Memory B cell (primary cell): ENCODE results near the gene LHFPL3.

Experiments used
- ATAC-seq: fragments of 150-1000 bp; cut with Tn5 transposase; 2 replicates; pipeline ENCODE4 v1.10.0; 2021; ENCODE audit warnings: low read depth, mild to moderate bottlenecking, moderate library complexity
- DNase-seq, 2 donors: peaks; one replicate each; pipeline ENCODE4 v3.0.0; 2022; ENCODE audit warnings: low spot score in 2 of 2
- H3K27ac Mint-ChIP-seq: one replicate; pipeline ENCODE4 v1.8.0; 2022; ENCODE audit warnings: mild to moderate bottlenecking, moderate library complexity, mixed read lengths
- H3K27me3 Mint-ChIP-seq: one replicate; pipeline ENCODE4 v1.8.0; 2022; ENCODE audit warnings: mixed read lengths
- H3K36me3 Mint-ChIP-seq: one replicate; pipeline ENCODE4 v1.8.0; 2022; ENCODE audit warnings: mild to moderate bottlenecking, mixed read lengths
- H3K4me1 Mint-ChIP-seq: one replicate; pipeline ENCODE4 v1.8.0; 2022; ENCODE audit warnings: mixed read lengths
- H3K4me3 Mint-ChIP-seq: one replicate; pipeline ENCODE4 v1.8.0; 2022; ENCODE audit warnings: mild to moderate bottlenecking, moderate library complexity, mixed read lengths
- H3K9me3 Mint-ChIP-seq: one replicate; pipeline ENCODE4 v1.8.0; 2022; ENCODE audit warnings: mixed read lengths

LHFPL3 gene

GRCh38 chr7:104341546-104341945 lies 13.1 kb downstream of the LHFPL3 start:
- Mint-ChIP-seq H3K27me3 (no peaks in the 10 kb centered on the region), H3K4me3 (no peak overlapping the region), H3K4me1 (no peaks in the 10 kb centered on the region), H3K36me3 (no peaks in the 10 kb centered on the region), H3K27ac (no peak overlapping the region), H3K9me3 (no peaks in the 10 kb centered on the region)
- no peak for ATAC-seq
- DNase-seq: no peak

DNA sequence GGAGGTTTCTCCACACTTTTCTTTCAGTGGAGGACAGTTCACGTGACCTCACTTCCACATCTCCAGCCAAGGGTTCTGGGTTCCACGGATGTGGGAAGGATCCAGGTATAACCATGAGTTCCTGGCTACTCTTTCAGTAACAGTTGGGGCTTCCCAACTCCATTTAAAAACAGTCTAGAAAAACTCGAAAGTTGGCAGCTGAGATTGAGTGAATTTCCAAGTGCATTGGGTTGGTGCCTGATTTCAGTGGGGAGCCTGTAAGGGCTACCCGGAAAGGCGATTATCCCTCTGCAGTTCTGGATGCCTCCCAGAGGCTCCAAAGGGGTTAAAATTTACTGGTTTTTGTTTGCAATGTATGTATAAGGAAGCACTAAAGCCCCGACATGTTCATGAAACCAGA lies 24.3 kb downstream of the LHFPL3 start:
- ATAC-seq (no peak), DNase-seq (no peak)
- Mint-ChIP-seq H3K27me3 (no peaks in the 10 kb centered on the region), H3K9me3 (peaks cover 1% of the 10 kb centered on the region), H3K36me3 (no peaks in the 10 kb centered on the region), H3K4me3 (no peak overlapping the region), H3K4me1 (no peaks in the 10 kb centered on the region), H3K27ac (no peak overlapping the region)

GRCh38 chr7:104357166-104357565 lies 28.8 kb downstream of the LHFPL3 start:
- H3K27me3 Mint-ChIP-seq: no peaks in the 10 kb centered on the region
- H3K4me3 Mint-ChIP-seq: no peak overlapping the region
- no peaks in the 10 kb centered on the region for H3K36me3 Mint-ChIP-seq
- DNase-seq (no peak), ATAC-seq (no peak)
- H3K9me3 Mint-ChIP-seq: no peaks in the 10 kb centered on the region
- H3K4me1 Mint-ChIP-seq: no peaks in the 10 kb centered on the region
- H3K27ac Mint-ChIP-seq: no peak overlapping the region

DNA sequence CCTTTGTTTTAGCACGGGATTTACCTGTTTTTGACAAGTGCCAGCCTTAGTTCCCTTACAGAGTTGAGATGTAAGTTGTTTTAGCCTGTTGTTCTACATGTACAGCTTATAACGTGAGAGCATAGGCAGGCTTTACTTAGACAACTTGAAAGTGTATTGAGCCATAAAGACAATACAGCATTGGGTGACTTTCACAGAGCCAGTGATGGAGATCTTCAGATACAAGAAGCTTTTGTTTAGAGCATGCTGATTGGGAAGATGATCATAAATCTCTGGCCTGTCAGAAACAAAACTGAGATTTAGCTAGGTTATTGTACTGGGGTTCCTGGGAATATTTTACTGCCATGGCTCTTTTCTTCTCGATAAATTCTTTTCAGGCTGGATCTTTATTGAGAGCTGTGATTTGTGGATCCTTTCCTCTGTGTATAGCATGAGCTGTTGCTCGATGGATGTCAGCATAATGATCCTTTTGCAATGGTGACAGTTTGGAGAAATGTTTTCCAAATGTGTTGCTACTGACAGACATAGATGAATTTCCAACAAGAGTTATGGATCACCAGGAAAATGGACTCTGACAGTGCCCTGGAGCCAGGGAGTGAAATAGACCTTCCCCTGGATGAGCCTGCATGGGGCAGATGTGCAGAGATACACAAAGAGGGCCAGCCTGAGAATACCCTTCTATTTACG lies 30.2 kb downstream of the LHFPL3 start:
- no peak for DNase-seq
- Mint-ChIP-seq H3K27me3 (no peaks in the 10 kb centered on the region), H3K36me3 (no peaks in the 10 kb centered on the region), H3K9me3 (no peaks in the 10 kb centered on the region), H3K4me1 (no peaks in the 10 kb centered on the region), H3K27ac (no peak overlapping the region), H3K4me3 (no peak overlapping the region)
- no peak for ATAC-seq

GRCh38 chr7:104362756-104363155 lies 34.4 kb downstream of the LHFPL3 start:
- no peak overlapping the region for H3K27ac Mint-ChIP-seq
- no peaks in the 10 kb centered on the region for H3K4me1 Mint-ChIP-seq
- DNase-seq (no peak), ATAC-seq (no peak)
- H3K27me3 Mint-ChIP-seq: no peaks in the 10 kb centered on the region
- H3K36me3 Mint-ChIP-seq: no peaks in the 10 kb centered on the region
- H3K4me3 Mint-ChIP-seq: no peak overlapping the region
- H3K9me3 Mint-ChIP-seq: peaks cover 1% of the 10 kb centered on the region

DNA sequence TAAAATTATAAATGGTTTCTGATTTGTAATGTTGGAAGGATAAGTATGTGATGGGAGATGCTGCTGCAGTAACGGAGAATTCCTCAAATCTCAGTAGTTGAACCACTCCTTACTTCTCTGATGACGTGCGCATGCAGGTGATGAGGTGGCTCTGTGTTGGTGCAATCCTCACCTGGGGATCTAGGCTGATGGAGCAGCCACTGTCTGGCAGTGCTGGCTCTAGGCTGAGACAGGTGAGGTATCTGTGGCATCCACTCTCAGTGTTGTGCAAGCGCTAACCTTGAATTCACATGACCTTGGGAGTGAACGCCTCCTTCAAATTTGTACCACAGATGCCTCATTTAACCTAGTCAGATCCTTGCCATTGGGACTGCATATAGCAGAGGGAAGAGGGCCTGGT lies 35.0 kb downstream of the LHFPL3 start:
- H3K4me3 Mint-ChIP-seq: no peak overlapping the region
- no peak for ATAC-seq
- peaks cover 1% of the 10 kb centered on the region for H3K9me3 Mint-ChIP-seq

GRCh38 chr7:104366390-104366789 lies 38.0 kb downstream of the LHFPL3 start:
- Mint-ChIP-seq H3K36me3 (no peaks in the 10 kb centered on the region), H3K27ac (no peak overlapping the region), H3K4me1 (no peaks in the 10 kb centered on the region), H3K9me3 (peaks cover 1% of the 10 kb centered on the region), H3K27me3 (no peaks in the 10 kb centered on the region), H3K4me3 (no peak overlapping the region)
- DNase-seq: no peak
- ATAC-seq: no peak

More for the DNA sequence above, 35.0 kb downstream of the LHFPL3 start:
- no peak for DNase-seq
- H3K27me3 Mint-ChIP-seq: no peaks in the 10 kb centered on the region
- H3K36me3 Mint-ChIP-seq: no peaks in the 10 kb centered on the region
- no peaks in the 10 kb centered on the region for H3K4me1 Mint-ChIP-seq
- no peak overlapping the region for H3K27ac Mint-ChIP-seq

GRCh38 chr7:104367926-104368325 lies 39.5 kb downstream of the LHFPL3 start:
- H3K36me3 Mint-ChIP-seq: no peaks in the 10 kb centered on the region
- H3K27me3 Mint-ChIP-seq: no peaks in the 10 kb centered on the region
- DNase-seq (no peak), ATAC-seq (no peak)
- no peak overlapping the region for H3K27ac Mint-ChIP-seq
- H3K4me3 Mint-ChIP-seq: no peak overlapping the region
- peaks cover 1% of the 10 kb centered on the region for H3K9me3 Mint-ChIP-seq
- no peaks in the 10 kb centered on the region for H3K4me1 Mint-ChIP-seq

- no peak for ATAC-seq
- Mint-ChIP-seq H3K4me1 (no peaks in the 10 kb centered on the region), H3K4me3 (no peak overlapping the region), H3K27ac (no peak overlapping the region), H3K27me3 (no peaks in the 10 kb centered on the region), H3K9me3 (no peaks in the 10 kb centered on the region), H3K36me3 (no peaks in the 10 kb centered on the region)
- DNase-seq: no peak
Observed at GRCh38 chr7:104371216-104371979, 43.0 kb downstream of the LHFPL3 start.

DNA sequence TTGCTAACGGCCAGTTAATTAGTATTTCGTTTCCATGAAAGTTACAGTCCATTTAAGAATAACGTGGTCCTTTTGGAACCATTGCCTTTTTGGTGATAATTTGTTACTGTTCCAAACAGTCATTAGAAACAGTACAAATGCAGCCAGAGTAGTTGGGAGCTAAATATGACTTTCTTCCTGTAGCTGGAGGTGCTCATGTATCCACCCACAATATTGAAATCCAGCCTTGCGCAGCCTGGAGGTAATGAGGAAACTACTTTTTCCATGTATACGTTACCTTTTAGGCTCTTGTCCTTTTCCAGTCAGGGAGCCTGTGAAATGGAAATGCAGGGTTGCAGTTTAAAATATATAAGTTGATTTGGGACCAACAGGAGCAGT lies 43.6 kb downstream of the LHFPL3 start:
- H3K4me1 Mint-ChIP-seq: no peaks in the 10 kb centered on the region
- H3K36me3 Mint-ChIP-seq: no peaks in the 10 kb centered on the region
- no peak overlapping the region for H3K27ac Mint-ChIP-seq
- no peaks in the 10 kb centered on the region for H3K27me3 Mint-ChIP-seq
- H3K9me3 Mint-ChIP-seq: no peaks in the 10 kb centered on the region
- ATAC-seq: no peak
- H3K4me3 Mint-ChIP-seq: no peak overlapping the region
- DNase-seq: no peak

DNA sequence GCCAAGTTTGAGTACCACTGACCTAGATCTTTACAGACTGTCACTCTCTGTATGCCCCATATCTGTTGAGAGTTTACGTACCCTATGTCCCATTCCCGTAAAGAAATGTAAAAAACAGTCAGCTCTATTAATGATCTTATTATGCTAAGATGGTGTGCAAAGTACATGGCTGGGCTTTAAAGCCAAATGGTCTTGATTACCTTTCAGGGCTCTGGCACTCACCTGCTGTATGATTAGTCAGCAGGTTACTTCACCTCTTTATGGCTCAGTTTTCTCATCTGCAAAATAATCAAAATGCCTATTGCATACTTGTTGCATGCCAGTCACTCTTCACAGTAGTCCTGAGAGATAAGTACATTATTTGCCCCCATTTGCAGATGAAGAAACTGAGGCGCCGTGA lies 54.2 kb downstream of the LHFPL3 start:
- Mint-ChIP-seq H3K27me3 (peaks cover 3% of the 10 kb centered on the region), H3K4me1 (no peaks in the 10 kb centered on the region), H3K9me3 (peaks cover 1% of the 10 kb centered on the region), H3K4me3 (no peak overlapping the region), H3K36me3 (no peaks in the 10 kb centered on the region), H3K27ac (no peak overlapping the region)
- ATAC-seq (no peak), DNase-seq (no peak)

- DNase-seq (no peak), ATAC-seq (no peak)
- Mint-ChIP-seq H3K36me3 (no peaks in the 10 kb centered on the region), H3K27me3 (peaks cover 3% of the 10 kb centered on the region), H3K4me3 (no peak overlapping the region), H3K9me3 (peaks cover 11% of the 10 kb centered on the region), H3K27ac (no peak overlapping the region), H3K4me1 (no peaks in the 10 kb centered on the region)
Observed at GRCh38 chr7:104386943-104387342, 58.5 kb downstream of the LHFPL3 start.

DNA sequence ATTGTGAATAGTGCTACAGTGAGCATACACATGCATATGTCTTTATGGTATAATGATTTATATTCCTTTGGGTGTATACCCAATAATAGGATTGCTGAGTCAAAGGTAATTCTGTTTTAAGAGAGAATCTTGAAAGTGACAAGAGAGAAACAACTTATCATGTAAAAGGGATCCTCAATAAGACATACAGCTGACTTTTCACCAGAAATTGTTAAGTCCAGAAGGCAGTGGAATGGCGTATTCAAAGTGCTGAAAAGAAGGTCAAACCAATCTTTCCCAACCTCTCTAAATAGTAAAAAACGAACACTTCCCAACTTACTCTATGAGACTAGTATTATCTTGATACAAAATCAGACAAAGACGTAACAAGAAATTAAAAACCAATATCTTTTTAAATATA lies 59.8 kb downstream of the LHFPL3 start:
- H3K9me3 Mint-ChIP-seq: peaks cover 9% of the 10 kb centered on the region
- H3K27ac Mint-ChIP-seq: no peak overlapping the region
- no peaks in the 10 kb centered on the region for H3K27me3 Mint-ChIP-seq
- no peak for DNase-seq
- ATAC-seq: no peak
- H3K4me3 Mint-ChIP-seq: no peak overlapping the region
- no peaks in the 10 kb centered on the region for H3K36me3 Mint-ChIP-seq
- no peaks in the 10 kb centered on the region for H3K4me1 Mint-ChIP-seq

DNA sequence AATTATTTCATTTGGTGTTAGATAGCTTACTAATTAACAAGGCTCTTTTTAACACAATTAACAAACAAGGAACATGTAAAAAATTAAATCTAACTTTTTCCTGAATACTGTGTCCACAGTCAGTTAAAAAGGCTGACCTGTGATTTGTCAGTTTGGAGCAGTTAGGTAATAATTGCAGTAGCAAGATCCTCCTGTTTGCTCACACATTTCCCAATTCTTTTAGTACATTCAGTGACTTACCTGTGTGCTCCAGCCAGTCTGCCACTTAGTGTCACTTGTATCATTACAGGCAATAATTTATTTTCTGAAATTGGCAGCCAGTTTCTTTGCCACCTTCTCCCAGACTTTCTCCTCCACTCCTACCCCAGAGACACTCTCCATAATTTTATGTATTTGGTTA lies 66.8 kb downstream of the LHFPL3 start:
- Mint-ChIP-seq H3K27me3 (peaks cover 5% of the 10 kb centered on the region), H3K36me3 (no peaks in the 10 kb centered on the region), H3K9me3 (peaks cover 4% of the 10 kb centered on the region), H3K27ac (no peak overlapping the region), H3K4me3 (no peak overlapping the region), H3K4me1 (no peaks in the 10 kb centered on the region)
- no peak for DNase-seq
- no peak for ATAC-seq

DNA sequence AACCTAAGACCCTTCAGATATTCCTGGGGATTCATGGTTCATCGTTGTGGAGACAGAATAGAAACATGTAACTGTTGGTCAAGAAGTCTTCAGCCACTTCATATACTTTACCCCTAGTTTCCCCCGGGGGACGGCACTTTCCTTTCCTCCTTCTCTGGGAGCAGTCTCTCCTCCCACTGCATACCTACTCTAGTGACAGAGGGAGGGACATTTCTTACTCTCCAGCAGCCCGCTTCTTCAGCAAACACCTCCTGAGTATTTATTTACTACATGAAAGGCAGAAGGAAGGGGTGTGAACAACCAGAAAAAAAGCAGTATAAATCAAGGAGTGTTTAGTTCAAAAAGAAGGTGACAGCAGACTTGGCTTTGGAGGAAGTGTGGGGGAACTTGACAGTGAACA lies 69.0 kb downstream of the LHFPL3 start:
- Mint-ChIP-seq H3K27ac (no peak overlapping the region), H3K36me3 (no peaks in the 10 kb centered on the region), H3K27me3 (peaks cover 5% of the 10 kb centered on the region), H3K4me1 (no peaks in the 10 kb centered on the region), H3K4me3 (no peak overlapping the region), H3K9me3 (no peaks in the 10 kb centered on the region)
- ATAC-seq (no peak), DNase-seq (no peak)
